DMS53 treated with DMSO at 0.1 percent for 48 hours (cell line): ENCODE results near the gene WDR20.
"Not testable (repeated sequence)": the region's sequence is repeated elsewhere in the genome, so short reads cannot be mapped to it uniquely, and the experiment has no call there.

Source experiments
- DNase-seq: peaks from one replicate; lab custom pipeline; 2025; ENCODE audit not compliant: unreplicated experiment; lab: John Stamatoyannopoulos, UW

Gene WDR20

GRCh38 chr14:102170061-102170460, 30.4 kb downstream of the WDR20 start:
- no peak for DNase-seq

GRCh38 chr14:102171173-102172020, 31.7 kb downstream of the WDR20 start:
- no peak for DNase-seq

- DNase-seq, result not testable (repeated sequence)
Observed at GRCh38 chr14:102172021-102172272, 32.2 kb downstream of the WDR20 start.

GRCh38 chr14:102172721-102173120, 33.0 kb downstream of the WDR20 start:
- DNase-seq, result not testable (repeated sequence)

GRCh38 chr14:102177161-102177560, 37.5 kb downstream of the WDR20 start:
- no peak for DNase-seq

- no peak for DNase-seq
Observed at GRCh38 chr14:102178806-102179205, 39.1 kb downstream of the WDR20 start.

GRCh38 chr14:102180248-102180998, 40.7 kb downstream of the WDR20 start:
- DNase-seq, result no peak

GRCh38 chr14:102181187-102181586, 41.5 kb downstream of the WDR20 start:
- no peak for DNase-seq

- DNase-seq, result no peak
Observed at GRCh38 chr14:102182190-102182589, 42.5 kb downstream of the WDR20 start.

- no peak for DNase-seq
Observed at GRCh38 chr14:102182936-102183619, 43.4 kb downstream of the WDR20 start.

GRCh38 chr14:102183886-102184285, 44.2 kb downstream of the WDR20 start:
- DNase-seq, result no peak

GRCh38 chr14:102184316-102185035, 44.8 kb downstream of the WDR20 start:
- no peak for DNase-seq

GRCh38 chr14:102185360-102185759, 45.7 kb downstream of the WDR20 start:
- peak; percentile 86 for DNase-seq

- DNase-seq, result no peak
Observed at GRCh38 chr14:102187044-102187443, 47.3 kb downstream of the WDR20 start.

- DNase-seq, result no peak
Observed at GRCh38 chr14:102187568-102188001, 47.9 kb downstream of the WDR20 start.

GRCh38 chr14:102188187-102188586, 48.5 kb downstream of the WDR20 start:
- DNase-seq, result no peak

- DNase-seq, result no peak
Observed at GRCh38 chr14:102189874-102190273, 50.2 kb downstream of the WDR20 start.

- DNase-seq, result no peak
Observed at GRCh38 chr14:102192840-102193502, 53.3 kb downstream of the WDR20 start.

- DNase-seq, result no peak
Observed at GRCh38 chr14:102194856-102195255, 55.2 kb downstream of the WDR20 start.

- no peak for DNase-seq
Observed at GRCh38 chr14:102195446-102195845, 55.7 kb downstream of the WDR20 start.
